Measurements from ENCODE around the gene ADGRE3. TPM values are rescaled to one million over a fixed set of nuclear protein-coding genes. Genes with fewer than 3 reads are reported as not detected.

Gene ADGRE3
- polyA plus RNA-seq, 2 of the 4 experiments (the other 2 are of a cell fraction) = not detected

DNA sequence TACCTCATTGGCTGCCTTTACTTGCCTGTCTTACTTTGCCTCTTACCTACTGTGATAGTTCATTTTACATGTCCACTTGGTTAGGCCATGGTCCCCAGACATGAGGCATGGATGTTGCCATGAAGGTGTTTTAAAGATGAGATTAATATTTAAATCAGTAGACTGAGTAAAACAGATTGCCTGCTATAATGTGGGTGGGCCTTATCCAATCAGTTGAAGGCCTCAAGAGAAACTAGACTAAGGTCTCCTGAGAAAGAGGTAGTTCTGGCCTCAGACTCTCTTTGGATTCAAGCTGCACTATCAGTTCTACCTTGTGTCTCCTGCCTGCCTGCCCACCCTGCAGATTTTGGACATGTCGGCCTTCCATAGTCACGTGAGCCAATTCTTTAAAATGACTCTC, 26.1 kb downstream of the ADGRE3 start:
- POLR2A ChIA-PET = no interaction called here
- Histone ChIP-seq H3K4me1 (no peaks in the 10 kb centered on the region), H3K4me2 (no peak overlapping the region), H3K4me3 (no peak overlapping the region), H3K9me3 (no peaks in the 10 kb centered on the region), H3K27ac (no peak overlapping the region)
- FAIRE-seq (no peak), DNase-seq (ENCODE audit: low read depth in 1 of 2, low spot score in 1 of 2) (no peak), ATAC-seq (no peak)
- CTCF ChIA-PET = no interaction called here
- TF ChIP-seq, protein P1, sequence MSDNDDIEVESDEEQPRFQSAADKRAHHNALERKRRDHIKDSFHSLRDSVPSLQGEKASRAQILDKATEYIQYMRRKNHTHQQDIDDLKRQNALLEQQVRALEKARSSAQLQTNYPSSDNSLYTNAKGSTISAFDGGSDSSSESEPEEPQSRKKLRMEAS (IDR thresholded peaks at IDR 0.05) = no peak
- no peak for TF ChIP-seq JUNB (IDR thresholded peaks at IDR 0.05)
- TF ChIP-seq, protein P2, sequence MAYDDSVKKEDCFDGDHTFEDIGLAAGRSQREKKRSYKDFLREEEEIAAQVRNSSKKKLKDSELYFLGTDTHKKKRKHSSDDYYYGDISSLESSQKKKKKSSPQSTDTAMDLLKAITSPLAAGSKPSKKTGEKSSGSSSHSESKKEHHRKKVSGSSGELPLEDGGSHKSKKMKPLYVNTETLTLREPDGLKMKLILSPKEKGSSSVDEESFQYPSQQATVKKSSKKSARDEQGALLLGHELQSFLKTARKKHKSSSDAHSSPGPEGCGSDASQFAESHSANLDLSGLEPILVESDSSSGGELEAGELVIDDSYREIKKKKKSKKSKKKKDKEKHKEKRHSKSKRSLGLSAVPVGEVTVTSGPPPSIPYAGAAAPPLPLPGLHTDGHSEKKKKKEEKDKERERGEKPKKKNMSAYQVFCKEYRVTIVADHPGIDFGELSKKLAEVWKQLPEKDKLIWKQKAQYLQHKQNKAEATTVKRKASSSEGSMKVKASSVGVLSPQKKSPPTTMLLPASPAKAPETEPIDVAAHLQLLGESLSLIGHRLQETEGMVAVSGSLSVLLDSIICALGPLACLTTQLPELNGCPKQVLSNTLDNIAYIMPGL (CRISPR knock-in tag; IDR thresholded peaks at IDR 0.05; ENCODE audit: borderline replicate concordance) = no peak
- no peak for TF ChIP-seq SREBF2 (IDR thresholded peaks at IDR 0.05)
- TF ChIP-seq ZNF302 (CRISPR knock-in tag; IDR thresholded peaks at IDR 0.05) = no peak
- TF ChIP-seq FOXS1 (CRISPR knock-in tag; IDR thresholded peaks at IDR 0.05) = no peak
- no peak for TF ChIP-seq BHLHE40 (IDR thresholded peaks at IDR 0.05; ENCODE audit: low read depth, low read length)
- no peak for TF ChIP-seq FOSL2 (IDR thresholded peaks at IDR 0.05)
- TF ChIP-seq FOSL2 (CRISPR knock-in tag; IDR thresholded peaks at IDR 0.05) = no peak
- TF ChIP-seq CHD2 (IDR thresholded peaks at IDR 0.05; ENCODE audit: low read length, partially characterized antibody) = no peak
- TF ChIP-seq RCOR1 (IDR thresholded peaks at IDR 0.05; ENCODE audit: low read depth, low read length) = no peak
- no peak for TF ChIP-seq EHMT2 (IDR thresholded peaks at IDR 0.05; ENCODE audit: low read depth)
- TF ChIP-seq CBX8 (IDR thresholded peaks at IDR 0.05) = no peak
- no peak for TF ChIP-seq CBX2 (IDR thresholded peaks at IDR 0.05; ENCODE audit: borderline replicate concordance, low read depth)
- TF ChIP-seq KDM5A (IDR thresholded peaks at IDR 0.05) = no peak
- TF ChIP-seq CHD4 (IDR thresholded peaks at IDR 0.05; ENCODE audit: borderline replicate concordance) = no peak
- TF ChIP-seq SMC3 (IDR thresholded peaks at IDR 0.05) = no peak
- no peak for TF ChIP-seq HOXB5 (CRISPR knock-in tag; IDR thresholded peaks at IDR 0.05)
- no peak for TF ChIP-seq KDM1A (IDR thresholded peaks at IDR 0.05; ENCODE audit: low read depth)
- TF ChIP-seq MYC (IDR thresholded peaks at IDR 0.05; ENCODE audit: borderline replicate concordance, low read length) = no peak
- 38% methylated on average over 2 of the region's 2 CpGs for WGBS (ENCODE audit: missing lambda C conversion rate)

DNA sequence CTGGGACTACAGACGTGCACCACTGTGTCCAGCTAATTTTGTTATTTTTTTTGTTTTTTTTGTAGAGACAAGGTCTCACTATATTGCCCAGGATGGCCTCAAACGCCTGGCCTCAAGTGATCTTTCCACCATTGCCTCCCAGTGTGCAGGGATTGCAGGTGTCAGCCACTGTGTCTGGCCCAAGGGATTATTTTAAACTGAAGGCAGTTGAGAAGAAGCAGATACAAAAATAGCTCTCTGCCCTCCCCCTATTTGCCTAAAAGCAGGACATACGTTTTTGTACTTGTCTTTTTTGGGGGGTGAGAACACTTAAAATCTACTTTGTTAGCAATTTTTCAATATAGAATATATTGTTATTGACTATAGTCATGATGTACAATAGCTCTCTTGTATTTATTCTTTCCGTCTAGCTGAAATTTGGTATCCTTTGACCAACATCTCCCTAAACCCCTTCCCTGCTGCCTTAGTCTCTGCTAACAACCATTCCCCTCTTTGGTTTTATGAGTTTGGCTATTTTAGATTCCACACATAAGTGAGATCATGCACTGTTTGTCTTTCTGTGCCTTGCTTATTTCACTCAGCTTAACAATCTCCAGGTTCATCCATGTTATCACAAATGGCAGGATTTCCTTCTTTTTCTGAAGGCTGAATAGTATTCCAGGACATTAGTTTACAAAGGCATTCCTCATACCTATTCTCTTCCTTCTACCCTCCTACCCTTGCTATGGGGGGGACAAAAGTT, 34.9 kb downstream of the ADGRE3 start:
- no peak for ATAC-seq
- H3K9me3 ChIP-seq = no peaks in the 10 kb centered on the region; the same call in 2 of the 3 replicates
- POLR2A ChIA-PET = no interaction called here
- WGBS (ENCODE audit: missing lambda C conversion rate) = 20% methylated on average over 4 of the region's 4 CpGs
- no peak overlapping the region for H3K4me3 ChIP-seq
- TF ChIP-seq SREBF2 (IDR thresholded peaks at IDR 0.05) = no peak
- TF ChIP-seq MAZ (IDR thresholded peaks at IDR 0.05; ENCODE audit: borderline replicate concordance, low read depth, low read length) = no peak
- TF ChIP-seq, protein P3, sequence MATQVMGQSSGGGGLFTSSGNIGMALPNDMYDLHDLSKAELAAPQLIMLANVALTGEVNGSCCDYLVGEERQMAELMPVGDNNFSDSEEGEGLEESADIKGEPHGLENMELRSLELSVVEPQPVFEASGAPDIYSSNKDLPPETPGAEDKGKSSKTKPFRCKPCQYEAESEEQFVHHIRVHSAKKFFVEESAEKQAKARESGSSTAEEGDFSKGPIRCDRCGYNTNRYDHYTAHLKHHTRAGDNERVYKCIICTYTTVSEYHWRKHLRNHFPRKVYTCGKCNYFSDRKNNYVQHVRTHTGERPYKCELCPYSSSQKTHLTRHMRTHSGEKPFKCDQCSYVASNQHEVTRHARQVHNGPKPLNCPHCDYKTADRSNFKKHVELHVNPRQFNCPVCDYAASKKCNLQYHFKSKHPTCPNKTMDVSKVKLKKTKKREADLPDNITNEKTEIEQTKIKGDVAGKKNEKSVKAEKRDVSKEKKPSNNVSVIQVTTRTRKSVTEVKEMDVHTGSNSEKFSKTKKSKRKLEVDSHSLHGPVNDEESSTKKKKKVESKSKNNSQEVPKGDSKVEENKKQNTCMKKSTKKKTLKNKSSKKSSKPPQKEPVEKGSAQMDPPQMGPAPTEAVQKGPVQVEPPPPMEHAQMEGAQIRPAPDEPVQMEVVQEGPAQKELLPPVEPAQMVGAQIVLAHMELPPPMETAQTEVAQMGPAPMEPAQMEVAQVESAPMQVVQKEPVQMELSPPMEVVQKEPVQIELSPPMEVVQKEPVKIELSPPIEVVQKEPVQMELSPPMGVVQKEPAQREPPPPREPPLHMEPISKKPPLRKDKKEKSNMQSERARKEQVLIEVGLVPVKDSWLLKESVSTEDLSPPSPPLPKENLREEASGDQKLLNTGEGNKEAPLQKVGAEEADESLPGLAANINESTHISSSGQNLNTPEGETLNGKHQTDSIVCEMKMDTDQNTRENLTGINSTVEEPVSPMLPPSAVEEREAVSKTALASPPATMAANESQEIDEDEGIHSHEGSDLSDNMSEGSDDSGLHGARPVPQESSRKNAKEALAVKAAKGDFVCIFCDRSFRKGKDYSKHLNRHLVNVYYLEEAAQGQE (IDR thresholded peaks at IDR 0.05) = no peak
- no peak for TF ChIP-seq HOXB13 (CRISPR knock-in tag; IDR thresholded peaks at IDR 0.05; ENCODE audit: low read depth)
- TF ChIP-seq POLR2A (IDR thresholded peaks at IDR 0.05; ENCODE audit: low read length) = no peak
- TF ChIP-seq CHD2 (IDR thresholded peaks at IDR 0.05; ENCODE audit: low read length, partially characterized antibody) = no peak
- no peak overlapping the region for H3K27ac ChIP-seq
- H3K4me1 ChIP-seq = no peaks in the 10 kb centered on the region
- DNase-seq (ENCODE audit: low read depth in 1 of 2, low spot score in 1 of 2) = no peak
- CTCF ChIA-PET = no interaction called here
- H3K4me2 ChIP-seq = no peak overlapping the region
- FAIRE-seq = no peak
